IMR-90 (cell line): Measurements from ENCODE around the gene OR52W1. TPM values are rescaled to one million over a fixed set of nuclear protein-coding genes. Genes with fewer than 3 reads are reported as not detected.

Experiments used
- ATAC-seq: fragments of 200-7000 bp; cut with Tn5 transposase; 2 replicates; pipeline ENCODE4 v1.9.1; 2020; ENCODE audit warnings: low read depth, mild to moderate bottlenecking, moderate library complexity
- BruUV-seq: library from RNA; stranded (reverse); fragments of 400-500 nt; replicated peaks from 2 replicates; lab custom pipeline; 2021; lab: Mats Ljungman, UMichigan
- CTCF ChIA-PET: fragments of 300-600 bp; formaldehyde crosslinking; extraction: SDS; loops from one replicate; lab custom pipeline; 2021; ENCODE audit warnings: antibody characterized with exemption; lab: Yijun Ruan, JAX
- POLR2A ChIA-PET: fragments of 300-600 bp; sonication (Branson Sonifier 250); formaldehyde crosslinking; loops from one replicate; lab custom pipeline; 2022; ENCODE audit warnings: antibody characterized with exemption; ENCODE audit not compliant: unreplicated experiment; lab: Charles Lee
- DNase-seq: peaks from one replicate; pipeline ENCODE4 v3.0.0; 2013
- H2AFZ ChIP-seq: replicated peaks from 2 replicates; pipeline ENCODE3; 2013; ENCODE audit warnings: low read length, mild to moderate bottlenecking; ENCODE audit not compliant: poor library complexity
- H2AK5ac ChIP-seq: 2 replicates; pipeline ENCODE4 v1.6.1; 2013; ENCODE audit warnings: low read depth, low read length, inconsistent platforms
- H2AK9ac ChIP-seq: replicated peaks from 2 replicates; pipeline ENCODE3; 2013; ENCODE audit warnings: mild to moderate bottlenecking, low read depth, low read length, moderate library complexity; ENCODE audit not compliant: poor library complexity
- H2BK120ac ChIP-seq: 2 replicates; pipeline ENCODE4 v1.6.1; 2013; ENCODE audit warnings: low read depth, low read length, inconsistent platforms
- H2BK15ac ChIP-seq: 3 replicates; pipeline ENCODE4 v1.6.1; 2013; ENCODE audit warnings: low read depth, low read length, inconsistent platforms
- H2BK20ac ChIP-seq: 2 replicates; pipeline ENCODE4 v1.6.1; 2013; ENCODE audit warnings: low read depth, mild to moderate bottlenecking, inconsistent platforms, low read length, moderate library complexity
- H2BK5ac ChIP-seq: 2 replicates; pipeline ENCODE4 v1.6.1; 2013; ENCODE audit warnings: mild to moderate bottlenecking, low read depth, low read length, inconsistent platforms; ENCODE audit not compliant: poor library complexity, severe bottlenecking
- H3K14ac ChIP-seq: replicated peaks from 2 replicates; pipeline ENCODE4 v1.6.1; 2013; ENCODE audit warnings: low read depth, low read length, inconsistent platforms
- H3K18ac ChIP-seq: 2 replicates; pipeline ENCODE4 v1.6.1; 2013; ENCODE audit warnings: low read depth, low read length, control low read depth
- H3K23ac ChIP-seq: 2 replicates; pipeline ENCODE4 v1.6.1; 2013; ENCODE audit warnings: low read depth, low read length, inconsistent platforms
- H3K27ac ChIP-seq: 2 replicates; pipeline ENCODE4 v1.5.1; 2013; ENCODE audit warnings: mild to moderate bottlenecking, control low read depth, low read length; ENCODE audit not compliant: insufficient read depth
- H3K27me3 ChIP-seq: 2 replicates; pipeline ENCODE4 v1.6.1; 2013; ENCODE audit warnings: low read length; ENCODE audit not compliant: control insufficient read depth, insufficient read depth
- H3K36me3 ChIP-seq: 2 replicates; pipeline ENCODE4 v1.6.1; 2013; ENCODE audit warnings: low read length, mixed read lengths; ENCODE audit not compliant: control insufficient read depth, insufficient read depth
- H3K4ac ChIP-seq: 2 replicates; pipeline ENCODE4 v1.6.1; 2013; ENCODE audit warnings: low read depth, low read length, inconsistent platforms
- H3K4me1 ChIP-seq: 2 replicates; pipeline ENCODE4 v1.6.1; 2013; ENCODE audit warnings: low read length, mixed read lengths; ENCODE audit not compliant: control insufficient read depth, insufficient read depth
- H3K4me2 ChIP-seq: 2 replicates; pipeline ENCODE4 v1.6.1; 2013; ENCODE audit warnings: low read depth, mild to moderate bottlenecking, control low read depth, low read length, moderate library complexity
- H3K4me3 ChIP-seq: 2 replicates; pipeline ENCODE4 v1.5.1; 2013; ENCODE audit warnings: low read depth, mild to moderate bottlenecking, control low read depth, low read length, moderate library complexity; ENCODE audit not compliant: insufficient read depth
- H3K56ac ChIP-seq: 2 replicates; pipeline ENCODE4 v1.6.1; 2013; ENCODE audit warnings: low read length, inconsistent platforms; ENCODE audit not compliant: insufficient read depth; ENCODE audit errors: extremely low read depth
- H3K79me1 ChIP-seq, 2 experiments: 2 replicates each; pipeline ENCODE4 v1.6.1; 2013; ENCODE audit warnings: low read length in 2 of 2, inconsistent platforms in 1 of 2, low read depth in 1 of 2
- H3K9ac ChIP-seq: 2 replicates; pipeline ENCODE4 v1.6.1; 2013; ENCODE audit warnings: low read depth, low read length, control low read depth
- H3K9me1 ChIP-seq: 2 replicates; pipeline ENCODE4 v1.6.1; 2013; ENCODE audit warnings: low read length, inconsistent platforms; ENCODE audit not compliant: insufficient read depth
- H3K9me3 ChIP-seq: 2 replicates; pipeline ENCODE4 v1.6.1; 2013; ENCODE audit warnings: low read length; ENCODE audit not compliant: control insufficient read depth, insufficient read depth
- H4K20me1 ChIP-seq: 2 replicates; pipeline ENCODE4 v1.6.1; 2013; ENCODE audit warnings: low read length, inconsistent platforms; ENCODE audit not compliant: insufficient read depth
- H4K5ac ChIP-seq: 2 replicates; pipeline ENCODE4 v1.6.1; 2013; ENCODE audit warnings: mild to moderate bottlenecking, low read depth, low read length, control low read depth
- H4K8ac ChIP-seq, 2 experiments: 2 replicates each; pipeline ENCODE4 v1.6.1; 2013; ENCODE audit warnings: low read depth in 2 of 2, low read length in 2 of 2, control low read depth in 1 of 2, inconsistent platforms in 1 of 2
- H4K91ac ChIP-seq: 2 replicates; pipeline ENCODE4 v1.6.1; 2013; ENCODE audit warnings: low read depth, low read length, inconsistent platforms; ENCODE audit not compliant: insufficient read depth
- BHLHE40 ChIP-seq: fragments of 150-350 bp; IDR thresholded peaks from 2 replicates; pipeline ENCODE4 v1.6.1; 2016; ENCODE audit warnings: mild to moderate bottlenecking, low read depth, low read length
- CEBPB ChIP-seq: IDR thresholded peaks from 2 replicates; pipeline ENCODE4 v1.6.1; 2012; ENCODE audit warnings: low read depth, low read length, improper control_type of control experiment
- CHD1 ChIP-seq: IDR thresholded peaks from 2 replicates; pipeline ENCODE4 v1.6.1; 2012; ENCODE audit warnings: low read depth, low read length, improper control_type of control experiment
- FOS ChIP-seq: fragments of 150-350 bp; IDR thresholded peaks from 2 replicates; pipeline ENCODE4 v1.6.1; 2016; ENCODE audit warnings: low read depth, low read length
- MAFK ChIP-seq: IDR thresholded peaks from 2 replicates; pipeline ENCODE4 v1.6.1; 2012; ENCODE audit warnings: low read depth, low read length, improper control_type of control experiment
- MAZ ChIP-seq: IDR thresholded peaks from 2 replicates; pipeline ENCODE4 v1.6.1; 2012; ENCODE audit warnings: low read depth, mild to moderate bottlenecking, low read length, improper control_type of control experiment, moderate library complexity, borderline replicate concordance
- MXI1 ChIP-seq: IDR thresholded peaks from 2 replicates; pipeline ENCODE4 v1.6.1; 2012; ENCODE audit warnings: low read depth, mild to moderate bottlenecking, low read length, moderate library complexity, borderline replicate concordance
- NFE2L2 ChIP-seq: fragments of 150-350 bp; IDR thresholded peaks from 2 replicates; pipeline ENCODE4 v1.6.1; 2016; ENCODE audit warnings: low read depth, mild to moderate bottlenecking, low read length
- POLR2A ChIP-seq: IDR thresholded peaks from 2 replicates; pipeline ENCODE4 v1.6.1; 2012; ENCODE audit warnings: mild to moderate bottlenecking, low read depth, low read length
- RAD21 ChIP-seq: IDR thresholded peaks from 2 replicates; pipeline ENCODE4 v1.6.1; 2012; ENCODE audit warnings: low read length, improper control_type of control experiment
- RCOR1 ChIP-seq: IDR thresholded peaks from 2 replicates; pipeline ENCODE4 v1.6.1; 2012; ENCODE audit warnings: mild to moderate bottlenecking, low read length, improper control_type of control experiment; ENCODE audit not compliant: insufficient replicate concordance
- RFX5 ChIP-seq: IDR thresholded peaks from 2 replicates; pipeline ENCODE4 v1.8.0; 2012; ENCODE audit warnings: low read depth, mild to moderate bottlenecking, low read length, moderate library complexity
- SMC3 ChIP-seq: fragments of 150-350 bp; IDR thresholded peaks from 2 replicates; pipeline ENCODE4 v1.6.1; 2016; ENCODE audit warnings: low read depth, mild to moderate bottlenecking, antibody characterized with exemption, low read length, moderate library complexity
- WGBS, 2 experiments: methylation state at CpG; one replicate each; pipeline versions ENCODE4 v1.1.5 to v1.1.7; 2013; ENCODE audit warnings: missing lambda C conversion rate in 2 of 2; ENCODE audit not compliant: insufficient read length in 1 of 2; ENCODE audit errors: extremely low coverage in 2 of 2; 5-methylcytosine and 5-hydroxymethylcytosine counted together
- dilution Hi-C: fragments of 300-500 bp; cut with HindIII; formaldehyde crosslinking; loops from one replicate; pipeline ENCODE4 v1.14.3; 2018; ENCODE audit warnings: low sequenced_read_pairs; ENCODE audit not compliant: unreplicated experiment
- in situ Hi-C: fragments of 300-500 bp; cut with MboI; formaldehyde crosslinking; loops from 3 replicates; pipeline ENCODE4 v1.14.3; 2019; ENCODE audit warnings: low sequenced_read_pairs, inconsistent platforms, mixed read lengths
- intact Hi-C: fragments of 100-400 bp; cut with micrococcal nuclease; formaldehyde crosslinking; loops from 2 replicates; pipeline ENCODE4 v1.10.0; 2022
- polyA plus RNA-seq, 3 experiments: library from polyadenylated mRNA; depleted of rRNA; stranded (reverse); fragments of >200 nt; gene quantifications; 2 replicates each; pipeline ENCODE4 v1.2.3, GENCODE V29; 2012; ENCODE audit warnings: low replicate concordance in 1 of 3
- total RNA-seq: library from RNA; depleted of rRNA; stranded (reverse); fragments of >200 nt; gene quantifications from 2 replicates; pipeline ENCODE4 v1.2.3, GENCODE V29; 2012
- TF ChIP-seq, protein P1 (sequence below): fragments of 150-350 bp; IDR thresholded peaks from 2 replicates; pipeline ENCODE4 v1.6.1; 2016; ENCODE audit warnings: low read depth, mild to moderate bottlenecking, low read length, moderate library complexity, borderline replicate concordance
- TF ChIP-seq, protein P2 (sequence below): conservative IDR thresholded peaks from 2 replicates; pipeline ENCODE4 v1.5.1; 2012; ENCODE audit warnings: mild to moderate bottlenecking, low read depth, low read length, improper control_type of control experiment
- TF ChIP-seq, protein P3 (sequence below): fragments of 150-350 bp; IDR thresholded peaks from 2 replicates; pipeline ENCODE4 v1.6.1; 2017; ENCODE audit warnings: mild to moderate bottlenecking, antibody characterized with exemption, low read length, low read depth

OR52W1 gene
- total and polyA plus RNA-seq, 2 of the 4 experiments (the other 2 are of a cell fraction), result not detected

DNA sequence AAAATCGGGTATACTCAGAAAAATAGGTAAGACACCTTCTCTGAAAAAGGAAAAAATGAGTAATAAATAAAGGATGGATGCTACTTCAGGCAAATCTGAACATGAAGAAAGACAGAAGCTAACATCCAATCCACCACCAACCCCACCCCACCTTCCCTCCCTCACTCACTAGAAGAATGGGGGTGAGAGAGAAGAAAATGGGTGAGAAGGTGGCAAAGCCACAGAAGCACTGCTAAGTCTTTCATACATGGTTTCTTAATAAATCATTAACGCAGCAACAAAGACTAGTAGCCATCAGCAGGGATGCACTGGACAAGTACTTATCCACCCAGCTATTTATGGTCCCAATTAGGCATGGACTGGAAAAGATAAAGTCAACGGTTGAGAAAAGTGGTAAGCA is 29.5 kb downstream of the OR52W1 start:
- ChIA-PET CTCF (no interaction called here), POLR2A (interaction anchor here (0.5 kb wide), 1 partner anchor 91 kb away, joined by 3 read pairs; no protein-coding TSS in a partner anchor)
- 0 out of 2 replicates have a peak, but pooled peaks cover 1% of the 10 kb centered on the region for H3K4me1 ChIP-seq
- BruUV-seq, result no TSS peak
- H3K18ac ChIP-seq, result no peak overlapping the region
- peaks cover 40 to 52% of the 10 kb centered on the region in 2 experiments for H3K79me1 ChIP-seq
- H3K27ac ChIP-seq, result no peak overlapping the region
- 0 out of 2 replicates have a peak, but pooled peaks cover 2% of the 10 kb centered on the region for H3K9me1 ChIP-seq
- no peak overlapping the region for H2BK5ac ChIP-seq
- H4K91ac ChIP-seq, result no peak overlapping the region
- H3K27me3 ChIP-seq, result no peaks in the 10 kb centered on the region
- H3K9me3 ChIP-seq, result no peaks in the 10 kb centered on the region
- DNase-seq (no peak), ATAC-seq (no peak)
- no peak overlapping the region for H3K23ac ChIP-seq
- no peak overlapping the region for H4K5ac ChIP-seq
- no peaks in the 10 kb centered on the region for H4K20me1 ChIP-seq
- in situ Hi-C loops (no loop called here), intact Hi-C loops (no loop called here), dilution Hi-C loops (no loop called here)
- no peak overlapping the region for H3K4me2 ChIP-seq
- no peak overlapping the region for H2BK20ac ChIP-seq
- no CpG with 5 or more reads among the region's 3 CpGs for WGBS, 2 experiments
- no peak for TF ChIP-seq POLR2A
- TF ChIP-seq, protein P1, sequence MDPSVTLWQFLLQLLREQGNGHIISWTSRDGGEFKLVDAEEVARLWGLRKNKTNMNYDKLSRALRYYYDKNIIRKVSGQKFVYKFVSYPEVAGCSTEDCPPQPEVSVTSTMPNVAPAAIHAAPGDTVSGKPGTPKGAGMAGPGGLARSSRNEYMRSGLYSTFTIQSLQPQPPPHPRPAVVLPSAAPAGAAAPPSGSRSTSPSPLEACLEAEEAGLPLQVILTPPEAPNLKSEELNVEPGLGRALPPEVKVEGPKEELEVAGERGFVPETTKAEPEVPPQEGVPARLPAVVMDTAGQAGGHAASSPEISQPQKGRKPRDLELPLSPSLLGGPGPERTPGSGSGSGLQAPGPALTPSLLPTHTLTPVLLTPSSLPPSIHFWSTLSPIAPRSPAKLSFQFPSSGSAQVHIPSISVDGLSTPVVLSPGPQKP, result no peak
- TF ChIP-seq MAFK, result no peak
- TF ChIP-seq RCOR1, result no peak
- no peak for TF ChIP-seq RAD21
- no peak for TF ChIP-seq BHLHE40
- TF ChIP-seq RFX5, result no peak
- no peak for TF ChIP-seq CHD1
- TF ChIP-seq, protein P2, sequence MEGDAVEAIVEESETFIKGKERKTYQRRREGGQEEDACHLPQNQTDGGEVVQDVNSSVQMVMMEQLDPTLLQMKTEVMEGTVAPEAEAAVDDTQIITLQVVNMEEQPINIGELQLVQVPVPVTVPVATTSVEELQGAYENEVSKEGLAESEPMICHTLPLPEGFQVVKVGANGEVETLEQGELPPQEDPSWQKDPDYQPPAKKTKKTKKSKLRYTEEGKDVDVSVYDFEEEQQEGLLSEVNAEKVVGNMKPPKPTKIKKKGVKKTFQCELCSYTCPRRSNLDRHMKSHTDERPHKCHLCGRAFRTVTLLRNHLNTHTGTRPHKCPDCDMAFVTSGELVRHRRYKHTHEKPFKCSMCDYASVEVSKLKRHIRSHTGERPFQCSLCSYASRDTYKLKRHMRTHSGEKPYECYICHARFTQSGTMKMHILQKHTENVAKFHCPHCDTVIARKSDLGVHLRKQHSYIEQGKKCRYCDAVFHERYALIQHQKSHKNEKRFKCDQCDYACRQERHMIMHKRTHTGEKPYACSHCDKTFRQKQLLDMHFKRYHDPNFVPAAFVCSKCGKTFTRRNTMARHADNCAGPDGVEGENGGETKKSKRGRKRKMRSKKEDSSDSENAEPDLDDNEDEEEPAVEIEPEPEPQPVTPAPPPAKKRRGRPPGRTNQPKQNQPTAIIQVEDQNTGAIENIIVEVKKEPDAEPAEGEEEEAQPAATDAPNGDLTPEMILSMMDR, result no peak
- TF ChIP-seq, protein P3, sequence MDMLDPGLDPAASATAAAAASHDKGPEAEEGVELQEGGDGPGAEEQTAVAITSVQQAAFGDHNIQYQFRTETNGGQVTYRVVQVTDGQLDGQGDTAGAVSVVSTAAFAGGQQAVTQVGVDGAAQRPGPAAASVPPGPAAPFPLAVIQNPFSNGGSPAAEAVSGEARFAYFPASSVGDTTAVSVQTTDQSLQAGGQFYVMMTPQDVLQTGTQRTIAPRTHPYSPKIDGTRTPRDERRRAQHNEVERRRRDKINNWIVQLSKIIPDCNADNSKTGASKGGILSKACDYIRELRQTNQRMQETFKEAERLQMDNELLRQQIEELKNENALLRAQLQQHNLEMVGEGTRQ, result no peak
- no peak for TF ChIP-seq MXI1
- TF ChIP-seq SMC3, result no peak
- TF ChIP-seq MAZ, result no peak
- no peak for TF ChIP-seq CEBPB
- no peak for TF ChIP-seq FOS
- no peak for TF ChIP-seq NFE2L2
- no peak overlapping the region for H3K4ac ChIP-seq
- peaks cover 6% of the 10 kb centered on the region; the same call in 1 of the 2 replicates for H3K36me3 ChIP-seq
- no peak overlapping the region for H3K9ac ChIP-seq
- H2AFZ ChIP-seq, result no peak overlapping the region
- H2BK15ac ChIP-seq, result no peak overlapping the region
- no peak overlapping the region for H2BK120ac ChIP-seq
- H2AK5ac ChIP-seq, result no peak overlapping the region
- no peak overlapping the region for H3K4me3 ChIP-seq
- no peak overlapping the region for H3K56ac ChIP-seq
- no peak overlapping the region for H3K14ac ChIP-seq
- H2AK9ac ChIP-seq, result no peak overlapping the region
- H4K8ac ChIP-seq, result no peak overlapping the region
